ENCODE data around the gene NNT.
A peak's percentile ranks its signal among the peaks of the same experiment; 100 is the strongest.
"Not testable (repeated sequence)": the region's sequence is repeated elsewhere in the genome, so short reads cannot be mapped to it uniquely, and the experiment has no call there.

NNT gene

DNA sequence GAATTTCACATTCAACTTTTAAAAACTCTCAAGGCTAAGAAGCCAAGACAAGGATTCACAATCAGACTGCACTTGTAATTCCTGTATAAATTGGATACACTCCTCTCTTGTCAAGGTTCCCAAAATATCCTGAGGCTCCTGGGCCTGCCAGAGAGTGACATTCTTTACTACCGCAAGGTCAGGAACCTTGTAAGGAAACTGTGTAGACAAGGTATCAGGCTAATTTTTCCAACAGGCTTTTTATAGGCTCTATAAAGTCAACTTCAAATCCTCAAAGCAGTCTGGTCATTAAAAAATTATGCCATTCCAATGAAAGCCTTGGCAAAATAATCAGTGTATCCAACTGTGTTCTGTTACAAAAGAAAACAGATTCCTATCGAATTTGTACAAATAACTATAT is 30.6 kb upstream of the NNT start:
- Histone ChIP-seq H3K4me1 (peaks cover 0 to 19% (median 4%) of the 10 kb centered on the region in 4 donors), H3K27me3 (no peaks in the 10 kb centered on the region), H3K27ac (peak overlapping the region in 1 of 2 donors; percentile 66), H3K36me3 (no peaks in the 10 kb centered on the region), H3K4me3 (no peak overlapping the region), H3K9me3 (no peaks in the 10 kb centered on the region)
- no peak for DNase-seq
- TF ChIP-seq CTCF (IDR thresholded peaks at IDR 0.05) = no peak
- intact Hi-C loops (cut with DNase I; ENCODE audit: low total_unique reads) = no loop called here

- peaks cover 0 to 19% (median 4%) of the 10 kb centered on the region in 4 donors for H3K4me1 ChIP-seq
- H3K27me3 ChIP-seq = no peaks in the 10 kb centered on the region
- H3K4me3 ChIP-seq = no peak overlapping the region
- DNase-seq = no peak
- intact Hi-C loops (cut with DNase I; ENCODE audit: low total_unique reads) = no loop called here
- peak overlapping the region in 1 of 2 donors; percentile 66 for H3K27ac ChIP-seq
- no peaks in the 10 kb centered on the region for H3K36me3 ChIP-seq
- H3K9me3 ChIP-seq = no peaks in the 10 kb centered on the region
- no peak for TF ChIP-seq CTCF (IDR thresholded peaks at IDR 0.05)
Observed at GRCh38 chr5:43573058-43573457, 29.9 kb upstream of the NNT start.

DNA sequence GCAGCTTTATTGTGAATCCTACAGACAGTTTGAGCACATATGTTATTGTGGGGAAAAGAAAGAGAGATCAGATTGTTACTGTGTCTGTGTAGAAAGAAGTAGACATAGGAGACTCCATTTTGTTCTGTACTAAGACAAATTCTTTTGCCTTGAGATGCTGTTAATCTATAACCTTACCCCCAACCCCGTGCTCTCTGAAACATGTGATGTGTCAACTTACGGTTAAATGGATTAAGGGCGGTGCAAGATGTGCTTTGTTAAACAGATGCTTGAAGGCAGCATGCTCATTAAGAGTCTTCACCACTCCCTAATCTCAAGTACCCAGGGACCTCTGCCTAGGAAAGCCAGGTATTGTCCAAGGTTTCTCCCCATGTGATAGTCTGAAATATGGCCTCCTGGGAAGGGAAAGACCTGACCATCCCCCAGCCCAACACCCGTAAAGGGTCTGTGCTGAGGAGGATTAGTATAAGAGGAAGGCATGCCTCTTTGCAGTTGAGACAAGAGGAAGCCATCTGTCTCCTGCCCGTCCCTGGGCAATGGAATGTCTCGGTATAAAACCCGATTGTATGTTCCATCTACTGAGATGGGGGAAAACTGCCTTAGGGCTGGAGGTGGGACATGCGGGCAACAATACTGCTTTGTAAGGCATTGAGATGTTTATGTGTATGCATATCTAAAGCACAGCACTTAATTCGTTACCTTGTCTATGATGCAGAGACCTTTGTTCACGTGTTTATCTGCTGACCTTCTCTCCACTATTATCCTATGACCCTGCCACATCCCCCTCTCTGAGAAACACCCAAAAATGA is 22.4 kb upstream of the NNT start:
- H3K9me3 ChIP-seq; H3K27me3 ChIP-seq; intact Hi-C loops (cut with DNase I; ENCODE audit: low total_unique reads); H3K27ac ChIP-seq; H3K4me3 ChIP-seq; DNase-seq; H3K36me3 ChIP-seq; H3K4me1 ChIP-seq: not testable (repeated sequence)

- Histone ChIP-seq H3K36me3 (peaks cover 0 to 5% (median 0%) of the 10 kb centered on the region in 3 donors), H3K27ac (no peak overlapping the region), H3K4me3 (no peak overlapping the region), H3K9me3 (no peaks in the 10 kb centered on the region), H3K27me3 (no peaks in the 10 kb centered on the region), H3K4me1 (no peaks in the 10 kb centered on the region)
- intact Hi-C loops (cut with DNase I; ENCODE audit: low total_unique reads) = no loop called here
- no peak for DNase-seq
- TF ChIP-seq CTCF (IDR thresholded peaks at IDR 0.05) = no peak
Observed at GRCh38 chr5:43581398-43581797, 21.6 kb upstream of the NNT start.

GRCh38 chr5:43582082-43583005 is 20.6 kb upstream of the NNT start:
- Histone ChIP-seq H3K9me3 (no peaks in the 10 kb centered on the region), H3K4me3 (no peak overlapping the region), H3K27ac (no peak overlapping the region), H3K36me3 (peaks cover 0 to 5% (median 0%) of the 10 kb centered on the region in 3 donors), H3K4me1 (no peaks in the 10 kb centered on the region), H3K27me3 (no peaks in the 10 kb centered on the region)
- intact Hi-C loops (cut with DNase I; ENCODE audit: low total_unique reads) = no loop called here
- no peak for TF ChIP-seq CTCF (IDR thresholded peaks at IDR 0.05)
- DNase-seq = no peak

DNA sequence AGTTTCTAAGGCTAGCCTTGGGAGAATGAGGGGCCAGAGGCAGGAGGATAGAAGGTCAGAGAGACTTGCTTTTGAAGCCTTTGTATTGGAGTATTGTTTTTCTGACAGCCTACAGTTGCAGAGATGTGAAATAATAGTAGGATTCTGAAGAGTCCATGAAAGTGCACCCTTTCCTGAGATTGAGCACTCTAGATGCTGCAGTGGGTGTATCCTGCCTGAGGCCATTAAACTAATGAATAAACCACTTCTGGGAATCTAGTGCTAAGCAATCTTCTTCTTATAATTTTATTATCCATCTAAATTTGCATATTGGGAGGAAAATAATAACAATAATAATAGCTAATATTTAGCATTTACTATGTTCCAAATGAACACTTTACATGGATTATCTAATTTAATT is 19.3 kb upstream of the NNT start:
- TF ChIP-seq CTCF (IDR thresholded peaks at IDR 0.05) = no peak
- no peak overlapping the region for H3K27ac ChIP-seq
- no peak overlapping the region for H3K4me3 ChIP-seq
- H3K4me1 ChIP-seq = no peaks in the 10 kb centered on the region
- no peak for DNase-seq
- H3K27me3 ChIP-seq = no peaks in the 10 kb centered on the region
- peaks cover 0 to 5% (median 0%) of the 10 kb centered on the region in 3 donors for H3K36me3 ChIP-seq
- intact Hi-C loops (cut with DNase I; ENCODE audit: low total_unique reads) = no loop called here
- H3K9me3 ChIP-seq = no peaks in the 10 kb centered on the region
